K562 (cell line): ENCODE results near the gene ERBB4. TPM values are rescaled to one million over a fixed set of nuclear protein-coding genes. Genes with fewer than 3 reads are reported as not detected.

Source experiments
- ATAC-seq: fragments of 200-7000 bp; cut with Tn5 transposase; 3 replicates; pipeline ENCODE4 v1.9.1; 2020; ENCODE audit warnings: moderate library complexity
- BruUV-seq: library from RNA; stranded (reverse); fragments of 400-500 nt; replicated peaks from 2 replicates; lab custom pipeline; 2021; lab: Mats Ljungman, UMichigan
- CTCF ChIA-PET: fragments of 300-600 bp; formaldehyde crosslinking; extraction: SDS; loops from one replicate; lab custom pipeline; 2021; ENCODE audit warnings: low intra/inter-chr PET ratio; lab: Yijun Ruan, JAX
- POLR2A ChIA-PET: fragments of 300-600, 350-650 bp; sonication (Branson Sonifier 250); formaldehyde crosslinking; extraction: SDS; loops from one replicate; lab custom pipeline; 2021; ENCODE audit warnings: antibody characterized with exemption, inconsistent platforms; lab: Yijun Ruan, JAX
- DNase-seq, 4 experiments: peaks; one replicate each; pipeline versions ENCODE4 v3.0.0 to v3.0.0-alpha.2; 2011 to 2018; ENCODE audit warnings: low spot score in 3 of 4, mixed read lengths in 3 of 4; ENCODE audit errors: extremely low read depth in 1 of 4
- FAIRE-seq: peaks from 2 replicates; lab custom pipeline; 2011; peaks lifted over from hg19 to GRCh38; lab: Jason Lieb, UNC
- H2AFZ ChIP-seq: 2 replicates; pipeline ENCODE4 v1.6.0; 2011; ENCODE audit warnings: low read depth, low read length, control low read depth, inconsistent platforms
- H3K27ac ChIP-seq: fragments of 200-600 bp; 3 replicates; pipeline ENCODE4 v1.8.0; 2011; ENCODE audit warnings: low read depth, mild to moderate bottlenecking, control low read depth, inconsistent platforms, low read length, moderate library complexity, mixed read lengths; ENCODE audit errors: extremely low read depth
- H3K27me3 ChIP-seq, 2 experiments: fragments of 300-600 bp in 1 of 2; 2 replicates in 1 of 2; 3 replicates in 1 of 2; pipeline versions ENCODE4 v1.6.0 to v1.8.0; 2011; ENCODE audit warnings: inconsistent platforms in 2 of 2, low read length in 2 of 2, mild to moderate bottlenecking in 1 of 2, mixed read lengths in 1 of 2, moderate library complexity in 1 of 2; ENCODE audit not compliant: control insufficient read depth in 2 of 2, insufficient read depth in 2 of 2
- H3K36me3 ChIP-seq: fragments of 300-600 bp; 3 replicates; pipeline ENCODE4 v1.8.0; 2011; ENCODE audit warnings: mild to moderate bottlenecking, low read length, inconsistent platforms; ENCODE audit not compliant: control insufficient read depth, insufficient read depth
- H3K4me1 ChIP-seq, 2 experiments: fragments of 200-600 bp in 1 of 2; replicated peaks in 1 of 2; 2 replicates in 1 of 2; 3 replicates in 1 of 2; pipeline versions ENCODE4 v1.5.1 to v1.8.0; 2011; ENCODE audit warnings: inconsistent platforms in 2 of 2, low read length in 2 of 2, mild to moderate bottlenecking in 1 of 2, mixed read lengths in 1 of 2, moderate library complexity in 1 of 2; ENCODE audit not compliant: control insufficient read depth in 2 of 2, insufficient read depth in 2 of 2
- H3K4me2 ChIP-seq: 2 replicates; pipeline ENCODE4 v1.6.1; 2011; ENCODE audit warnings: low read length, control low read depth, inconsistent platforms, mixed read lengths; ENCODE audit not compliant: insufficient read depth
- H3K4me3 ChIP-seq: fragments of 200-600 bp; sonication (generic), shearing (Covaris generic); 2 replicates; pipeline ENCODE4 v1.5.1; 2016; ENCODE audit warnings: control low read depth, inconsistent platforms
- H3K79me2 ChIP-seq: fragments of 200-600 bp; 3 replicates; pipeline ENCODE4 v1.8.0; 2011; ENCODE audit warnings: low read length, inconsistent platforms; ENCODE audit not compliant: control insufficient read depth, insufficient read depth
- H3K9ac ChIP-seq, 2 experiments: 2 replicates each; pipeline versions ENCODE4 v1.6.0 to v1.6.1; 2011; ENCODE audit warnings: low read depth in 2 of 2, low read length in 2 of 2, control low read depth in 1 of 2, inconsistent platforms in 1 of 2, mild to moderate bottlenecking in 1 of 2, mixed read lengths in 1 of 2; ENCODE audit not compliant: insufficient read depth in 1 of 2
- H3K9me1 ChIP-seq: one replicate; pipeline ENCODE4 v1.6.0; 2011; ENCODE audit warnings: inconsistent platforms, mild to moderate bottlenecking, low read length, moderate library complexity; ENCODE audit not compliant: control insufficient read depth, insufficient read depth
- H3K9me3 ChIP-seq: replicated peaks from 2 replicates; pipeline ENCODE4 v1.5.1; 2011; ENCODE audit warnings: low read depth, low read length, inconsistent platforms; ENCODE audit not compliant: control insufficient read depth, insufficient read depth
- H4K20me1 ChIP-seq: replicated peaks from 2 replicates; pipeline ENCODE4 v1.6.1; 2011; ENCODE audit warnings: low read length, inconsistent platforms, mixed read lengths; ENCODE audit not compliant: control insufficient read depth, insufficient read depth
- ETV6 ChIP-seq, 3 experiments: fragments of 150-350 bp in 1 of 3; sonication (generic) in 1 of 3; formaldehyde crosslinking in 1 of 3; IDR thresholded peaks; 2 replicates each; pipeline versions ENCODE4 v1.6.1 to v1.8.0; 2014 to 2022; ENCODE audit warnings: borderline replicate concordance in 2 of 3, low read depth in 2 of 3, antibody characterized with exemption in 1 of 3, low read length in 1 of 3, mild to moderate bottlenecking in 1 of 3, missing genetic modification reagents in 1 of 3
- HES1 ChIP-seq: fragments of 450-650 bp; IDR thresholded peaks from 2 replicates; pipeline ENCODE4 v1.6.1; 2016; ENCODE audit warnings: low read depth, mild to moderate bottlenecking, moderate library complexity
- ILF3 ChIP-seq: fragments of 450-650 bp; IDR thresholded peaks from 2 replicates; pipeline ENCODE4 v1.6.1; 2018; ENCODE audit warnings: antibody characterized with exemption, mild to moderate bottlenecking, moderate library complexity, borderline replicate concordance
- MBD1 ChIP-seq: fragments of 250-450 bp; sonication (Bioruptor Pico); IDR thresholded peaks from 2 replicates; pipeline ENCODE4 v1.8.0; 2022; ENCODE audit warnings: inconsistent platforms
- MNT ChIP-seq, 2 experiments: fragments of 450-650 bp; conservative IDR thresholded peaks; 2 replicates each; pipeline ENCODE4 v1.6.1; 2017; ENCODE audit warnings: mild to moderate bottlenecking in 2 of 2, moderate library complexity in 2 of 2
- PRMT5 ChIP-seq: sonication (generic); formaldehyde crosslinking; IDR thresholded peaks from 2 replicates; pipeline ENCODE4 v1.5.0; 2020; ENCODE audit warnings: missing genetic modification reagents
- SMARCB1 ChIP-seq: IDR thresholded peaks from 2 replicates; pipeline ENCODE4 v1.6.1; 2011; ENCODE audit warnings: improper control_type of control experiment, low read depth; ENCODE audit not compliant: insufficient read length
- ZNF408 ChIP-seq: fragments of 250-450 bp; sonication (Bioruptor Pico); IDR thresholded peaks from 2 replicates; pipeline ENCODE4 v1.4.0; 2020; ENCODE audit warnings: low read depth, mild to moderate bottlenecking, moderate library complexity
- ZNF57 ChIP-seq: fragments of 450-650 bp; formaldehyde crosslinking; IDR thresholded peaks from 2 replicates; pipeline ENCODE4 v1.4.0; 2020; ENCODE audit warnings: mild to moderate bottlenecking, moderate library complexity
- ZNF592 ChIP-seq: fragments of 450-650 bp; IDR thresholded peaks from 2 replicates; pipeline ENCODE4 v1.6.1; 2017; ENCODE audit warnings: antibody characterized with exemption, mild to moderate bottlenecking
- WGBS: fragments of 100-300 bp; shearing (Covaris generic); methylation state at CpG from one replicate; pipeline ENCODE4 v1.1.6; 2016; ENCODE audit warnings: low coverage, mixed read lengths; ENCODE audit not compliant: insufficient coverage; ENCODE audit errors: missing lambda C conversion rate; 5-methylcytosine and 5-hydroxymethylcytosine counted together
- in situ Hi-C: fragments of 300-500 bp; cut with MboI; formaldehyde crosslinking; loops from 4 replicates; pipeline ENCODE4 v1.15.0; 2018; ENCODE audit warnings: inconsistent platforms, mixed read lengths
- intact Hi-C: fragments of 100-400 bp; cut with micrococcal nuclease; formaldehyde crosslinking; loops from 2 replicates; pipeline ENCODE4 v1.14.2; 2022
- polyA plus RNA-seq, 8 experiments: library from polyadenylated mRNA; depleted of rRNA in 4 of 8; stranded (reverse) in 5 of 8; unstranded in 3 of 8; fragments of >200 nt; fragmentation: Nextera tagmentation in 2 of 8; fragmentation: Illumina TruSeq in 1 of 8; extraction: Ambion mirVana in 2 of 8; extraction: Trizol in 1 of 8; gene quantifications; 2 replicates each; pipeline versions ENCODE4 v1.2.1 to v1.2.3, GENCODE V29; 2011 to 2014; ENCODE audit warnings: inconsistent platforms in 1 of 8, missing spikeins in 1 of 8
- total RNA-seq, 7 experiments: library from RNA; depleted of rRNA in 6 of 7; stranded (reverse); fragments of >200 nt in 6 of 7; fragmentation: Illumina TruSeq in 2 of 7; extraction: Trizol in 2 of 7; gene quantifications; 2 replicates each; pipeline versions ENCODE4 v1.2.1 to v1.2.3, GENCODE V29; 2011 to 2021; ENCODE audit warnings: low replicate concordance in 1 of 7

ERBB4 gene
- total and polyA plus RNA-seq, 9 of the 15 experiments (the other 6 are each of a cell fraction or from before 2014, with no cell fraction given), result not detected

GRCh38 chr2:212027681-212028628 lies 510.6 kb downstream of the ERBB4 start:
- H4K20me1 ChIP-seq, result no peaks in the 10 kb centered on the region
- no peak for FAIRE-seq
- BruUV-seq, result no TSS peak
- no peak overlapping the region for H2AFZ ChIP-seq
- in situ Hi-C loops (no loop called here), intact Hi-C loops (no loop called here)
- DNase-seq, result no peak
- no peak overlapping the region for H3K9ac ChIP-seq
- TF ChIP-seq PRMT5 (CRISPR knock-in tag) (no peak), MNT (conservative IDR thresholded peaks at IDR 0.05) (no peak), ZNF408 (CRISPR knock-in tag) (no peak), ETV6 (IDR thresholded peaks at IDR 0.05; ENCODE audit: borderline replicate concordance in 1 of 2, low read depth in 2 of 2, low read length in 1 of 2) (no peak), ETV6 (CRISPR knock-in tag; IDR thresholded peaks at IDR 0.05; ENCODE audit: borderline replicate concordance) (no peak), SMARCB1 (no peak), MBD1 (CRISPR knock-in tag) (no peak), ILF3 (no peak), HES1 (no peak), ZNF592 (no peak), ZNF57 (no peak)
- POLR2A ChIA-PET, result no interaction called here
- CTCF ChIA-PET, result no interaction called here
- H3K27me3 ChIP-seq, result no peaks in the 10 kb centered on the region
- H3K4me2 ChIP-seq, result no peak overlapping the region
- no peaks in the 10 kb centered on the region for H3K9me3 ChIP-seq
- 2% methylated on average over 9 of the region's 9 CpGs for WGBS
- H3K9me1 ChIP-seq, result no peaks in the 10 kb centered on the region
- no peaks in the 10 kb centered on the region for H3K4me1 ChIP-seq
- no peak for ATAC-seq
- no peaks in the 10 kb centered on the region for H3K79me2 ChIP-seq
- H3K27ac ChIP-seq, result no peak overlapping the region
- H3K4me3 ChIP-seq, result no peak overlapping the region
- no peaks in the 10 kb centered on the region for H3K36me3 ChIP-seq
